ENCODE measurements around the gene GLIS2.

The GLIS2 gene

DNA sequence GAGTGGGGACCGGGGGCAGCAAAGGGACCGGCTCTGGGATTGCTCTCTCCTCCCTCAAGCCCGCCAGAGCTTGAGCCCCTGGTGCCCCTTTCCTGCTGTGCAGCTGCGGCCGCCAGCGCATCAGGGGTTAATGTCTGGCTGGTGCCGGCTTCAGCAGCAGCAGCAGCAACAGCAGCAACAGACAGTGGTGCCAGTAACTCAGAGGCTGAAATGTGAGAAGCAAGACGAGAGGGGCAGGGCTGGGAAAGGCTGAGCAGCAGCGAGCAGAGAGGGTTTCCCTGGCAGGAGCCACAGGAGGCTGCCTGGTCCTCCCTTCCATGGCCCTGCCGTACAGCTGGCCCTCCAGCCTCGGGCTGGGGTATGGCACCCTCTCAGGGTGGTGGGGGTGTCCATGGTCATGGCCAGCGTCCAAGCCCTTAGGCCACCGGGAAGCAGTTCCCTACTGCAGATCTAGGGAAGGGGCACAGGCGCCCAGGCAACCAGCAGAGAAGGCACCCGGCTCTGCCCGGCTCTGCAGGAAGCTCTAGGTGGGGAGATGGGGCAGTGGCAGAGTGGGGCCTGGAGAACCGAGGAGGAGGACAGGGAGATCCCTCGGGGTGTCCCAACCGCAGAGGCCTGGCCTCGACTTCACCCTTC lies 21.9 kb upstream of the GLIS2 start:
- no peak for DNase-seq
- in situ Hi-C loops (cut with MboI; ENCODE audit: low pct_unique_long_range_greater_than_20kb, low sequenced_read_pairs) = no loop called here

DNA sequence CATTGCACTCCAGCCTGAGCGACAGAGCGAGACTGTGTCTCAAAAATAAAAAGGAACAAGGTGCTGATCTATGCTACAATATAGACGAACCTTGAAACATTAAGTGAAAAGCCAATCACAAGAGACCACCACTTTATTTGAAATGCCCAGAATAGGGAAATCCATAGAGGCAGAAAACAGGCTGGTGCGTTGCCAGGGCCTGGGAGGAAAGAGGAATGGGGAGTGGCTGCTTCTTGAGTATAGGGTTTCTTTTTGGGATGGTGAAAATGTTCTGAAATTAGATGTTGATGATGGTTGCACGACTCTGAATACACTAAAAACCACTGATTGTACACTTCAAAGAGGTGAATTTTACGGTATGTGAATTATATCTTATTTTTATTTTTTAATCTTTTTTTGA lies 20.3 kb upstream of the GLIS2 start:
- DNase-seq = no peak
- in situ Hi-C loops (cut with MboI; ENCODE audit: low pct_unique_long_range_greater_than_20kb, low sequenced_read_pairs) = no loop called here

DNA sequence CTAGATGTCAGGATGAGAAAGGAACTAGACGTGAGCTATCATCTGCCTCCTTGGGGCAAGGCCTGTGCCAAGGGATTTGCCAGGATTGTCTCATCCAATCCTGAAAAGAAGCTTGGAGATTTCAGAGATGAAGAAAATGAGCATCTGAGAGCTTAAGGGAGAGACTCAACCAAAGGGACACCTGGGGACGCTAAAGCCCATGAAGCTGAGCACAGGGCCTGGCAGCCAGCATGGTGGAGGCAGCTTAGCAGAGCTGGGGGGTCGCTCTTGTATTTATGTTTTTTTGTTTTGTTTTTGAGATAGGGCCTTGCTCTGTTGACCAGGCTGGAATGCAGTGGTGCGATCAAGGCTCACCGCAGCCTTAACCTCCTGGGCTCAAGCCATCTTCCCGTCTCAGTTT lies 18.4 kb upstream of the GLIS2 start:
- in situ Hi-C loops (cut with MboI; ENCODE audit: low pct_unique_long_range_greater_than_20kb, low sequenced_read_pairs) = no loop called here
- DNase-seq = no peak

DNA sequence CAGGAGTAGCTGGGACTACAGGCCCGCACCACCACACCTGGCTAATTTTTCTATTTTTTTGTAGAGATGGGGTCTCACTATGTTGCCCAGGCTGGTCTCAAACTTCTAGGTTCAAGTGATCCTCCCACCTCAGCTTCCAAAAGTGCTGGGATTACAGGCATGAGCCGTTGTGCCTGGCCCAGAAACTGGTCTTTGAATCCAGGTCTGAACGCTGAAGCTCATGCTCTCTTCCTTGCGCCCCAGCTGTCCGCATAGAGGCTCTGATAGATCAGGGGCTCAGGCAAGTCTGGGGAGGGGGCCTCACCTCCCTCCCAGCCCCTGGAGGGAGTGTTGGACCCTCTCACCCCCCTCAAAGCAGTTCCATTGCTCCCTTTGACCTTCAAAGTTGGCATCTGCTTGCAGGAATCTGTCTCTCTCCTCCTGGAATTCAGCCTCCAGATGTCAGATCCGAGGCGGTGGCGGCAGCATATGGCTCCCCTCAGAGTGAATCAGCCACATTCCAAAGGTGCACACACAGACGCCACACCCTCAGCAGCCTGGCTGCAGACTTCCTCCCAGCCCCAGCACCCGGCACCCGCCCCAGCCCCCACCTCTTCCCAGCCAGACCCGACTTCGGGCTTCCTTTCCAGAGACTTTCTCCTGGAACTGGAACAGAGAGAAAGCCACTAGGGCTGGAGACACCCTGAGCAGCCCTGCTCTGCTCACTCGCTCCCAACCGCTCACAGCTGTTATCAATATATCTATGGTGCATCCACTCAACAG lies 16.9 kb upstream of the GLIS2 start:
- in situ Hi-C loops (cut with MboI; ENCODE audit: low pct_unique_long_range_greater_than_20kb, low sequenced_read_pairs) = no loop called here
- DNase-seq = no peak

DNA sequence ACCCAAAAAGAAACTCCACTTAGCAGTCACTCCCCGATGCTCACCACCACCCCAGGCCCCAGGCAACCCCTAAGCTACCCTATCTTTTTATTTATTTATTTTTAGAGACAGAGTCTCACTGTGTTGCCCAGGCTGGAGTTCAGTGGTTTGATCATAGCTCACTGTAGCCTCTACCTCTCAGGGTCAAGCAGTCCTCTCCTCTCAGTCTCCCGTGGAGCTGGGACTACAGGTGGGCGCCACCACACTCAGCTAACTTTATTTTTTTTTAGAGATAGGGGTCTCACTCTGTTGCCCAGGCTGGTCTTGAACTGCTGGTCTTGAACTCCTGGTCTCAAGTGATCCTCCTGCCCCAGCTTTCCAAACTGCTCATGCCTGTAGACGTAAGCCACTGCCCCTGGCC lies 14.7 kb upstream of the GLIS2 start:
- DNase-seq = no peak
- in situ Hi-C loops (cut with MboI; ENCODE audit: low pct_unique_long_range_greater_than_20kb, low sequenced_read_pairs) = no loop called here

DNA sequence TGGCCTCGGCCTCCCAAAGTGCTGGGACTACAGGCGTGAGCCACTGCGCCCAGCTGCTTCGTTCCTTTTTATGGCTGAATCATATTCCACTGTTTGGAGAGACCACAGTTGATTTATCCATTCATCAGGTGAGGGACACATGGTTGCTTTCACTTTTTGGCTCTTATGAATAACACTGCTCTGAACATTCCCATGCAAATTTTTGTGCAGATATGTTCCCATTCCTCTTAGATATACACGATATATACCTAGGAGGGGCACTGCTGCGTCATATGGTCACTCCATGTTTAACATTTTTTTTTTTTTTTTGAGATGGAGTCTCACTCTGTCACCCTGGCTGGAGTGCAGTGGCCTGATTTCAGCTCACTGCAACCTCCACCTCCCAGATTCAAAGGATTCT lies 13.9 kb upstream of the GLIS2 start:
- DNase-seq = no peak
- in situ Hi-C loops (cut with MboI; ENCODE audit: low pct_unique_long_range_greater_than_20kb, low sequenced_read_pairs) = no loop called here

DNA sequence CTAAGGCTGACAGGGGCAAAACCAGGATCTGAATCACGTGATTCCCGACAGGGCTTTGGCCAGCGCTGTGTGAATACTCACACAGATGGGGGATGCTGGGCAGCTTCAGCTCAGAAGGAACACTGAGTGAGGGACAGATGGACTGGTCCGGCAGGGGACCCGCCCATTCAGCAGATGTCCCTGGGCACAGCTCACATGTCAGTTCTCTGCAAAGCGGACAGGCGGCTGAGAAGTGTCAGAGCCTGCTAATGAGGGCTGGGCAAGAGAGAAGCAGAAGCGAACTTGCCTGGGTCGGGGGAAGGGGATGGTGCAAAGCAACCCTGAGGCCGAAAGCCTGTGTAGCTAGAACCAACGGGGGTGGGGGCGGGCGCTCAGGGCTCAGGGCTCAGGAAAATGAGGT lies 11.9 kb upstream of the GLIS2 start:
- DNase-seq = no peak

DNA sequence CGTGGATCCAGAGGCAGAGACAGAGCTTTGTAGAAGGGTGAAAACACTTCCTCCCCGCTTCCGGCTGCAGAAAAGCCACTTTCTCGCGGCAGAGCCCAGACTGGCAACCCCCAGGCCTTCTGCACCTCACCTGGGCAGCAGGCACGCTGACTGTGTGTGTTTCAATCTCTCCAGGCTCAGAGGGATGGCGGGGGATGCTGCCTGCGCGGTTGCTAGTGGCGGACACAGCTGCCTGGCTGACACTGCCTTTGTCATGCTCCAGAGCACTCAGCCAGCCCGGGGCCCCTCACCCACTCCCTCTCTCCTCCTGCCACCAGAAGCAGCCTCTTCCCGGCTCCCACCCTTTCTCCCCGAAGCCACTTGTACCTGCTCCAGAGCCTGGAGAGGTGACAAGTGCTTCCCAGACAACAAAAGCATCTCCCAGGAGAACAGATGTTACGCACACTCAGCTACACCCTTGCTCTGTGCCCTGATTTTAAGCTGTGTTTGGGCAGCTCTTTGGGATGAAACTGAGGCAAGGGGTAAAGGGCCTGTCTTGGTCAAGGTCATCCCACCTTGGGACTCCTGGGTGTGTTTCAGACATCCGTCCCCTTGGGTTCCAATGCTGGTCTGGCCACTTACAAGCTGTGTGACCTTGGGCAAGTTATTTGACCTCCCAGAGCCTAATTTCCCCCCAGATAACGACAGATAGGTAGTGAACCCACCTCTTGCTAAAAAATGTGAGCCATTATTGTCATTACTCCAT lies 9.2 kb upstream of the GLIS2 start:
- in situ Hi-C loops (cut with MboI; ENCODE audit: low pct_unique_long_range_greater_than_20kb, low sequenced_read_pairs) = no loop called here
- DNase-seq = peak; percentile 68

More for the DNA sequence above, 11.9 kb upstream of the GLIS2 start:
- in situ Hi-C loops (cut with MboI; ENCODE audit: low pct_unique_long_range_greater_than_20kb, low sequenced_read_pairs) = no loop called here

DNA sequence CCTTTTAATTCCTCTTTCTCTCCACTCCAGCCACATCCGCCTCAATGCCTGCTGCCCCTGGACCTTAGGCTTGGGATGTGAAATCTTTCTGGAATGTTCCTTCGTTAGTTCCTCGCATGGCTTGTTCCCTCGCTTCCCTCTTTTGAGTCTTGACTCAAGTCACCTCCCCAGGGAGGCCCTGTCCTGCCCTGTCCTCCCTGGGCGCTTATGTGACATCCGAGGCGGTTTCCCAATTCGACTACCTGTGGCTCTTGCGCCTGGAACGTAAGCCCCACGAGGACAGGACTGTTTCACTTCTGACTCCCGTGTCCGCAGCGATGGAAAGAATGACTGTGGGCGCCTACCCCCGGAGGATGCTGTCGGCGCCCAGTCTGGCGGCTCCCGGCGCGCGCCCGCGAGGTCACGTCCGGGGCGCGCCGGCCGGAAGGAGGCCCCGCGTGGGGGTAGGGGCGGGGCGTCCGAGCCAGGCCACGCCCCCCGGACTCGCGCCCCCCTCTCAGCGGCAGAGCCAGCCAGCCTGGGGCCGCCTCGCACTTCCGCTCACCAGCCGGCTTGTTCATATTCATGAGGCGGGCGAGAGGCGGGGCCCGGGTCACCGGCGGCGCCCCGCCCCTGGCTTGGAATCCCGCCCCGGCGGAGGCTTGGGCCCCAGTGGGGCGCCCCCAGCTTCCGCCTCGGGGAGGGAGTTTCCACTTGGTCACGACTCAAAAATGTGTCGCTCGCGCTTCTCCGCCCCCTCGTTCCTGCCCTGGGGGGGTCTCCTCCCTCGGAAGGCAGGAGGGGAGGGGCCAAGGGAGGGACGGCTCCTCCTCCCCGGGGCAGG lies 8.4 kb upstream of the GLIS2 start:
- DNase-seq = peak; percentile 96
- in situ Hi-C loops (cut with MboI; ENCODE audit: low pct_unique_long_range_greater_than_20kb, low sequenced_read_pairs) = no loop called here

DNA sequence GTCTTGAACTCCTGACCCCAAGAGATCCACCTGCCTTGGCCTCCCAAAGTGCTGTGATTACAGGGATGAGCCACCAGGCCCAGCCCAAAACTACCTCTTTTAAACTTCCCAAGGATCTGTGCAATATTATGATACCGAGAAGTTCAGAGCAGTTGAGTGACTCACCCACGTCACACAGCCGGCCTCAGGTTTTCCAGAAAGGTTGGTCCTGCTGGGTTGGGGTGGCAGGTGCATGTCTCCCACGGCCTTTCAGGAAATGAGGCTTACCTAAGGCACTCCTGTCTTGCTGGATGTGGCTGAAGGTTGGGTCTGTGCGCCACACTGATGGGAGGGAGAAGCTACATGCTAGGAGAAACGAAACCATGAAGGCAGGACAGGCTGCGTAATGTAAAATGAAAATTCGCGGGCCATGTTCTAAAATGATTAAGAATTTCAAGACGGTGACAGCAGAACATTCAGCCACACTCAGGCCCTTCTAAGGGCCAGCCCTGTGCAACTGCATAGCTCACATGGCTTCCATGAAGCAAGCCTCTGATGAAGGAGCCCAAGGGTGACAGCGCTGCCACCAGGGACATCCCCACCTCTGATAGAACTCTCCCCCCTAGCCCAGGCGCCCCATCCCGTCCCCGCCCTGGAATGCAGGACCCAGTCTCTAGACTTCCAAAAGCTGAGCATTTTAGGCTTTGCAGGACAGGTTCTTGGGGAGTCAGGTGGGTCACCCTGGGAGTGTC lies 6.6 kb upstream of the GLIS2 start:
- in situ Hi-C loops (cut with MboI; ENCODE audit: low pct_unique_long_range_greater_than_20kb, low sequenced_read_pairs) = no loop called here
- no peak for DNase-seq

DNA sequence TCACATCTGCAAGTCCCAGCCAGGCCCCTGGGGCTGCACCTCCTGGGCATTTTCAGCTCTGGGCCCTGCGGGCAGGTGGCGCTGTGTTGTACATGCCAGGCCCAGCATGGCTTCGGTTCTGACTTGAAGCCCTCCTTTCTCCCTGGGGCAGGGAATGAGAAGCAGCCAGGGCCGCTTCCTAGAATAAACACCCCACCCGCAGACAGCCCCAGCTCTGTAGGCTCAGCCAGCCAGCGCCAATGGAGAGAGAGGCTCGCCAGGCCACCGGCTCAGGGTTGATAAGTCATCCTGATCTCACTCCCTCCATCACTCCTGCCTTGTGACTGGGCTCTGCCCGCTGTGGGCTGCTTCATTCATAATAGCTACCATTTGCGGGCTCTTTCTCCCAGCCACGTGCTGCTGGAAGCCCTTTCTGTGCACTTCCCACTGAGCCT lies 6.0 kb upstream of the GLIS2 start:
- in situ Hi-C loops (cut with MboI; ENCODE audit: low pct_unique_long_range_greater_than_20kb, low sequenced_read_pairs) = no loop called here
- no peak for DNase-seq

DNA sequence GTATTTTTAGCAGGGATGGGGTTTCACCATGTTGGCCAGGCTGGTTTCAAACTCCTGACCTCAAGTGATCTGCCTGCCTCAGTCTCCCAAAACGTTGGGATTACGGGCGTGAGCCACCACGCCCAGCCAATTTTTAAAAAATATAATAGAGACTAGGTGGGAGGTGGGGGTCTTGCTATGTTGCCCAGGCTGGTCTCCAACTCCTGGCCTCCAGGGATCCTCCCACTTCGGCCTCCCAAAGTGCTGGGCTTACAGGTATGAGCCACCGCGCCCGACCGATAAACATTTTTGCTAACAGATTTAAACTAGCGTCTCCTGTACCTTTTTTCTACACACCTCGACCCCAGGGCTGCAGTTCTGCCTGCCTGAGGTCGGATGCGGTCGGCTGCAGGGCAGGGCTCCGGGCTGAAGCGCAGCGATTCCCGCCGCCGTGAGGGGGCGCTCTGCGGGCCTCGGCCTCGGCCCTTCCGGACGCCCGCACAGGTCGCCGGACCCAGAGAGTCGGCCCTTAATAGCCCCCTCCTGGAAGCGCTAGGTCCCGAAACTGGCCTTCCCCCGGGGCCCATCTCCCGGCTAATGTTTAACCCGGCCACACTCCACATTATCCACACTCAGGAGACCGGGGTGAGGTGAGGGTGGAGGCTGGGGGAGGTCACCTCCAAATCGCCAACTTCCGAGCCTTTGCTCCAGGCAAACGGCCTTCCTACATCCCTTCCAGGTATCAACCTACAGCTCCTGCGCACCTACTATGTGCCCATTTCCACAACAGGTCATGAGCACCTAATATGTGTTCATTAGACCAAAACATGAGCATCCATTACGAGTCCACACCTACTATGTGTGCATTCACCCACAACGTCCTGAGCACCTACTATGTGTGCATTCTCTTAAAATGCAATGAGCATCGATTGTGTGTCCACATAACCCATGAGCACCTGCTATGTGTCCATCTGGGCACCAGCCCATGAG lies 2.0 kb upstream of the GLIS2 start:
- peak; percentile 52 for DNase-seq
- in situ Hi-C loops (cut with MboI; ENCODE audit: low pct_unique_long_range_greater_than_20kb, low sequenced_read_pairs) = no loop called here

DNA sequence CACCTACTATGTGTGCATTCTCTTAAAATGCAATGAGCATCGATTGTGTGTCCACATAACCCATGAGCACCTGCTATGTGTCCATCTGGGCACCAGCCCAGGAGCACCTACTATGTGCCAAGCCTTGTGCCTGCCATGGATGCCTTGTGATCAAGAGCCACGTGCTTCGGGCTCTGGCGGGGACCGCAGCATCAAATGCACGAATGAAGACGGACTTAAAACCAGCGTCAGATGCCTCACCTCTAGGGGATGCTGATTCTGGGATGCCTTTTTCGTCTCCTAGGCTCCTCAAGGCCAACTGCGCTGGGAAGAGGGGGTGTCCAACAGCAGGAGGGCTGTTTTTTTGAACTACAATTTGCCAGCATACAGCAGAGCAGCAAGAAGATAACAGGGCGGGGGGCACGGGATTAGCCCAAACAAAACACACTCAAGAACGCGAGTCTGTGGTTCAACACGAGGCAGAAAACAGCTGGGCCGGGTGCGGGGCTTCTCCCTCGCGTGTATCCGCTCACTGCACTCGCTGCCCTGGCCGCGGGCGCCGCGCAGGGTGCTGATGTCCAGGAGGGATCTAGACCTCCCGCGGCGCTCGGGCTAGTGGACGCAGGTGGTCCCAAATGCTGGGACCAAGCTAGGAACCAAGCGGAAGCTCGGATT lies 1.2 kb upstream of the GLIS2 start:
- in situ Hi-C loops (cut with MboI; ENCODE audit: low pct_unique_long_range_greater_than_20kb, low sequenced_read_pairs) = no loop called here
- DNase-seq = peak; percentile 35

DNA sequence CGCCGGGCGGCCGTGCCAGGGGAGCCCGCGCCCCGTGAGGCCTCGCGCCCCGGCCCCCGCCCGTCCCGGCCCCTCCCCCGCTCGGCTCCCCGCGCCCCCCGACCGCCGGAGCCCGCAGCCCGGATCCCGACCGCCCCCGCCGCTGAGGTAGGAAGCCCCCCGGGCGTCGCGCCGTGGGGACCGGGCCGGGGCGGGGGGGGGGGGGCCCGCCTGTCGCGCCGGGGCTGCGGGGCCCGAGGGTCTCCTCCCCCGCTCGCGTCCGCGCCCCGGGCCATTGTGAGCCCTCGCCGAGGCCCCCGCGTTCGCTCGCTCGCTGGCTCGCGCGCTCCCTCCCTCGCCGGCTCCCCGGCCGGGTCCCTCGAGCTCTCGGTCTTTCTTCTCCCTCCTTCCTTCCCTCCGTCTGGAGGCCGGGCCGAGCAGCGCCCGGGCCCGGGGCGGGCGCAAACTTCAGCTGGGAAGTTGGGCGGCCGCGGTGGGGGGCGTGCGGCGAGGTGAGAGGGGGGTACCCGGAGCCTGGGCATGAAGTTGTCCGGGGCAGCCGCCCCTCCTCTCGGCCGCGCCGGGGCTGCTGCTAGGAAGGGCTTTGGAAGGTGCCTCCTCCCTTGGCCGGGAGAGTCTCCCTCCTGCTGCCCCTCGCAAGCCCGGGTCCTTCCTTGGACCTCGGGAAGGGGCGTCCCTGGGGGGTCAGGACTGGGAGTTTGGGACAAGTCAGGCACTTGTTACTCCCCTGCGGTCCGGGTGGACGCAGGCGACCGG lies 419 bp downstream of the GLIS2 start:
- DNase-seq = no peak
- in situ Hi-C loops (cut with MboI; ENCODE audit: low pct_unique_long_range_greater_than_20kb, low sequenced_read_pairs) = no loop called here

DNA sequence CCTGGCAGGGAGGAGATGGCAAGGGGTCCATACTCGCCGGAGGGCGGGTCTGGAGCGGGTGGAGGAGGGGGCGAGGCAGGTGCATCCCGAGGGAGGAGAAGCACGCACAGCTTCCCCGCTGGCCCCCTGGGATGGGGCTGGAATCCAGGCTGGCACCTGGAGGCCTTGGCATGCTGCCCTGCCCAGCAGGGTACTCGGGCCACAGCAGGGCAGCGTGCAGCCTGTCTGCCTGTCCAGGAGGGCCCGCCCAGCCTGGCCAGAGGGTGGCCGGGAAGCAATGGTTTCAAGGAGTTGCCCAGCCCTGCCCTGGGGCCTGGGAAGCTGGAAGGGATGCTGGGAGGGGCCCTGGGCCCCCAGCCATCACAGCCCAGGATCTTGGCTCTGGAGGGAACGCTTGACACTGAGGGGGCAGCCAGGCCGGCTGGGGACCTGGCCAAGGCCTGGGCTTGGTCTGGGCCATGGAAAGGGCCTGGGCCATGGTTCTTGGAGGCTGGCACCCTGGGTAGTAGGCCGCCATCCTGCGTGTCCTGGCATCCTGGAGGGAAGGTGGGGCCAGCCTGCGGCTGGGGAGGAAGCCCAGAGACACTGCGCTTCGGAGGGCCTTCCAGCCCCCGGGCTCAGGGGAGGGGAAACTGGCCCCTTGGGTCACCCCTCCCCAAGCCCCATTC lies 1.1 kb downstream of the GLIS2 start:
- in situ Hi-C loops (cut with MboI; ENCODE audit: low pct_unique_long_range_greater_than_20kb, low sequenced_read_pairs) = no loop called here
- no peak for DNase-seq

All from KBM-7 (cell line).